ENCODE results near the gene MRPL28.
"Not testable (repeated sequence)": the region's sequence is repeated elsewhere in the genome, so short reads cannot be mapped to it uniquely, and the experiment has no call there.

- not testable (repeated sequence) for TF ChIP-seq CTCF (conservative IDR thresholded peaks at IDR 0.05 in 1 of 2, IDR thresholded peaks at IDR 0.05 in 1 of 2; ENCODE audit: low read depth in 1 of 2, low read length in 2 of 2); EZH2 (IDR thresholded peaks at IDR 0.05; ENCODE audit: low read length, missing control alignments)
Measured at GRCh38 chr16:331181-331814, 39.0 kb downstream of the MRPL28 start.

All from fibroblast of lung (primary cell).